Measurements from ENCODE around the gene SOX10.
"Not testable (repeated sequence)": the region's sequence is repeated elsewhere in the genome, so short reads cannot be mapped to it uniquely, and the experiment has no call there.

- not testable (repeated sequence) for TF ChIP-seq PKNOX1 (IDR thresholded peaks at IDR 0.05); ZNF384 (IDR thresholded peaks at IDR 0.05); TARDBP (IDR thresholded peaks at IDR 0.05); CTBP1 (IDR thresholded peaks at IDR 0.05; ENCODE audit: borderline replicate concordance); SUZ12 (IDR thresholded peaks at IDR 0.05); FOXM1 (IDR thresholded peaks at IDR 0.05; ENCODE audit: borderline replicate concordance)
These were observed 8.3 kb downstream of the SOX10 start for GRCh38 chr22:37976022-37976421.

All from HEK293T (cell line).